GM19025 (cell line): Measurements from ENCODE around the gene ZNF764.
"Not testable (repeated sequence)": the region's sequence is repeated elsewhere in the genome, so short reads cannot be mapped to it uniquely, and the experiment has no call there.

Experiments
- ATAC-seq: cut with Tn5 transposase; IDR thresholded peaks from one replicate; pipeline ENCODE4 v1.9.1; 2021; ENCODE audit warnings: mild to moderate bottlenecking, low read depth, moderate library complexity; ENCODE audit not compliant: unreplicated experiment

The ZNF764 gene

GRCh38 chr16:30528799-30529457 is 29.2 kb downstream of the ZNF764 start:
- no peak for ATAC-seq

DNA sequence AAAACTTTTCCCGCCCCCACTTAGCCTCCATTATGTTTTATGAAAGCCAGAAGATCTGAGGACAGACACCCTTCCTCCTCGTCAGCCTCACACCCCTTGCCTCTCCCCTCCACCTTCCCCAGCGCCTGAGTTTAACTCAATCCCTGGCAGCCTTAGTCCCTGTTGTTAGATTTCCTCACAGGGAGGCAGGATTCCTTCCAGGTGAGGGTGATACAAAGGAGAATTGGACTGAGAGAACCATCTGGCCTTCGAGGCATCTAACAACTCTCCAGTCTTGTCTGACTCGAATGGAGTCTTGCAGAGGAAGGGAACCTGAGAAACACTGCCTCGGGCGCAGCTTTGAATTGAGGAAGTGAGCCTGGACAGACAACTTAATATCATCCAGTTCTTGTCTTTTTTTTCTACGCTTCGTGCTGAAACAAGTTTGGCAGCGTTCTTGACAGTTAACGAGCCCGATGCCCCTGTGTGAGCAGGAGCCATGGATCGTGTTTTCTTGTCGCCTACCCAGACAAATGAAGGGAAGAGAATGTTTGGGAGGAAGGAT is 30.5 kb downstream of the ZNF764 start:
- no peak for ATAC-seq

DNA sequence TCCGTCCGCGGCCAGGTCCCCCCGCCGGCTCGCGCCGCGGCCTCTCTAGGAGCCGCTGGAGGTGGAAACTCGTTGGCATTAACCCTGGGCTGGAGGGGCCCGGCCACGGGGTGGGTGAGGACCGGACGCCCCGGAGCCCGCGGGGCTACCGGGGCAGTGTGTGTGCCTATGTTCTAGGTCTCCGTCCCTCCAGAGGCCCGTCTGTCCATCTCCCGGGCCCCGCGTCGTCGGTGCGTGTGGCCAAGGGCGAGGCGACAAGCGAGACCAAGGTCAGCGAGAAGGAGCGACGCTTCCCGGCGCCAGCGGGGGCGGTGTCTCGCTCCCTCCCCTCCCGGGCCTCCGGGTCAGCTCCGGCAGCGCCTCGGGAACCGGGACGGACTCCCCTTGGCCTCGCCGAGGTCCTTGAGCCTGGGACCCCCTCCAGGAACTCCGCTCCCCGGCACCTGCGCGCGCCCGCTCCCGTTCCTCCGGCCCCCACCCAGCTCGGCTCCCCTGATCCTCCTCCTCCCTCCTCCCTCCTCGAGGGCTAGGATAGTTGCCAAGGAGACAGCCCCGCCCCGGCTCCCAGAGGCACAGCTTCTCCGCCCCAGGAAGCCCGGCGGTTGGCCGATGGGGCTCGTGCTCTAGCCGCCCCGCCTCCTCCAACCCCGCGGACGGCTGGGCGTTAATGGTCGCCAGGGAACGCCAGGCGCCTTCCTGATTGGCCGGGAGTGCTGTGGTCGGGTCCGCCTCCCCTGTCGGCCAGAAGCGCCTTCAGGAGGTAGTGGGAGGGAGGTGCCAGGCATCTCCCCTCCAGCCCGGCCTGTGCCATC is 31.1 kb downstream of the ZNF764 start:
- ATAC-seq = peak; percentile 81

- ATAC-seq = peak; percentile 22
Measured at GRCh38 chr16:30526137-30526822, 31.9 kb downstream of the ZNF764 start, which contains the start of gene ZNF768. ZNF768 (minus strand) TSS chr16:30526566; CDS start chr16:30526413, 153 bp downstream.

- no peak for ATAC-seq
Measured at GRCh38 chr16:30525844-30526136, 32.4 kb downstream of the ZNF764 start.

DNA sequence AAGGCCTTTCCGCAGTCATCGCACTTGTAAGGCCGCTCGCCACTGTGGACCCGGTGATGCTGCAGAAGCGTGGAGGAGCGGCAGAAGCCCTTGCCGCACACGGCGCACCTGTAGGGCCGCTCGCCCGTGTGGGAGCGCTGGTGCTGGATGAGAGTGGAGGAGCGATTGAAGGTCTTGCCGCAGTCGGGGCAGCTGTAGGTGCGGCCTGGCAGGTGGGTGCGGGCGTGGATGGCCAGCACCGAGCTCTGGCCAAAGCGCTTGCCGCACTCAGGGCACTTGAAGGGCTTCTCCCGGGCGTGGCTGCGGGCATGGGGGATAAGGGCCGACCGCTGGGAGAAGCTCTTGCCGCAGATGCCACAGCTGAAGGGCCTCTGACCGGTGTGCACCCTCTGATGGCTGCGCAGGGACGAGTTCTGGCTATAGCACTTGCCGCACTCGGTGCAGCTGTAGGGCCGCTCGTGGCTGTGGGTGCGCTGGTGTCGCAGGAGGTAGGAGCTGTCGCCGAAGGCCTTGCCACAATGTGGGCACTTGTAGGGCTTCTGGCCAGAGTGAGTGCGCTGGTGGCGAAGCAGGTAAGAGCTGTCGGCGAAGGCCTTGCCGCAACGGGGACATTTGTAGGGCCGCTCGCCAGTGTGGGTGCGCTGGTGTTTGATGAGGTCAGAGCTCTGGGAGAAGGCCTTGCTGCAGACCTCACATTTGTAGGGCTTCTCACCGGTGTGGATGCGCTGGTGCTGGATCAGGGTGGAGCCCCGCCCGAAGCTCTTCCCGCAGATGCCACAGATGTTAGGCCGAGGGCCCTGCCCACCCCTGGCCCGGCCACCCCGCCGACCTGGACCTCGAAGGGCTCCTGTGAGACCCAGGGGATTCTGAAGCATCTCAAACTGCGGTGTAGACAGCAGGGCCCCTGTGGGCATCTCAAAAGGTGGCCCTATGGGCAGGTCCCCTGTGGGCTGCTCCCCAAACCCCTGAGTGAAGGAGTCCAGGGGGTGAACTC is 33.3 kb downstream of the ZNF764 start:
- ATAC-seq = no peak

GRCh38 chr16:30523768-30524574 is 34.2 kb downstream of the ZNF764 start:
- ATAC-seq = no peak

GRCh38 chr16:30522702-30523463 is 35.3 kb downstream of the ZNF764 start:
- ATAC-seq = not testable (repeated sequence)

DNA sequence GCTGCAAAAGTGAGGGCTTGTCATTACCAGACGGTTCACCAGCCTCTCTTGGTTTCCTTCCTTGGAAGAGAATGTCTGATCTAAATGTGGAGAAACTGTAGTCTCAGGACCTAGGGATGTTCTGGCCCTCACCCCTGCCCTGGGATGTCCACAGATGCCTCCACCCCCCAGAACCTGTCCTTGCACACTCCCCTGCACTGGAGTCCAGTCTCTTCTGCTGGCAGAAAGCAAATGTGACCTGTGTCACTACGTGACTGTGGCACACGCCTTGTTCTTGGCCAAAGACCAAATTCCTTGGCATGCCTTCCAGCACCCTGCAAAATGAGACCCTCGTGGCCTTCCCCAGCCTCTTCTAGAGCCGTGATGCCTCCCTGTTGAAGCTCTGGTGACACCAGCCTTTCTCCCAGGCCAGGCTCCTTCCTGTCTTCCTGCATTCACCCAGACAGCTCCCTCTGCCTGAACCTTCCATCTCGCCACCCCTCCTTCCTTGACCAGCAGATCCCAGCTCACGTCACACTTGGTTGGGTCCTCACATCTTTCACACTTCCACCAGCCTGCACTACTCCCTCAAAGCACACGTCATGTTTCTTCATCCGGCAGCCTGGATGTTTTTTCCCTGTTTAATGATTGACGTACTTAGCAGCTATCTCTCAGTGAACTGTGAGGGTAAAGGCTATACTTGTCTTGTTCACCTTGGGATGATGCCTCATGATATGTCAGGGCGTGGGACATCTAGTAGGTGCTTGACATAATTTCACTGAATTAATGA is 36.1 kb downstream of the ZNF764 start:
- ATAC-seq = no peak

GRCh38 chr16:30521476-30521872 is 36.7 kb downstream of the ZNF764 start:
- no peak for ATAC-seq

- ATAC-seq = no peak
Measured at GRCh38 chr16:30519120-30520049, 38.8 kb downstream of the ZNF764 start.

DNA sequence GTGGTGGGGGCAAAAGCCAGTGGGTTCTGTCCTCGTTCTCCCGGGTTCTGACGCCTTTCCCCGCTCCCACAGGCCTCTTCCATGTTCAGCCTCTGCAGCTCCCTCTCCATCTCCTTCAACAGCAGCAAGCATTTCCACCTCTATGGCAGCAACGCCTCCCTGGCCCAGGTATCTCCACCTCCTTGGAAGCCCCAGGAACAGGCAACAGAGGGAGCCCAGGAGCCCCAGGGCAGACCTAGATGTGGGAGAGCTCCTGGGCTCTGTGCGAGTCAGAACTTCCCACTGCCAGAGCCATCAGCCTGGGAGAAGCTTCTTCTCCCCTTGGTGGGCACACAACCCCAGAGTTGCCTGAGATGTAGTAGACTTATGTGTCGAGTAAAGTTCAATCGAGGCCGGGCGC is 39.6 kb downstream of the ZNF764 start:
- no peak for ATAC-seq

- no peak for ATAC-seq
Measured at GRCh38 chr16:30515275-30515674, 42.9 kb downstream of the ZNF764 start.

DNA sequence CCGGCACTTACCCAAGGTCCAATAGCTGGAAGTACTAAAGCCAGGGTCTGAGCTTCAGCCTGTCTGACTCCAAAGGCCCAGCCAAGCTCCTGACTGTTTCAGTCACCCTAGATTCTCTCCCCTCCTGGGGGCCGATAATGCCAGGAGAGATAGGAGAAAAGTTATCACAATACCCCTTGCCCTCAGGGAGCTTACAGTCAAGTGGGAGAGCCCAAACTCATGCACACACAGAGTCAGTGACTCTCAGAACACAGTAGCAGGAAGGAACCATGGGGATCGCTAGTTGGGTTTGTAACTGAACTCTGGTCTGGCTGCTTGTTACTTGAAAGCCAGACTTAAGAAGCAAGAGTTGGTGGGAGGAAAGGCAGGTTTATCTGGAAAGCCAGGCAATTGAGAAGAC is 46.7 kb downstream of the ZNF764 start:
- ATAC-seq = no peak

DNA sequence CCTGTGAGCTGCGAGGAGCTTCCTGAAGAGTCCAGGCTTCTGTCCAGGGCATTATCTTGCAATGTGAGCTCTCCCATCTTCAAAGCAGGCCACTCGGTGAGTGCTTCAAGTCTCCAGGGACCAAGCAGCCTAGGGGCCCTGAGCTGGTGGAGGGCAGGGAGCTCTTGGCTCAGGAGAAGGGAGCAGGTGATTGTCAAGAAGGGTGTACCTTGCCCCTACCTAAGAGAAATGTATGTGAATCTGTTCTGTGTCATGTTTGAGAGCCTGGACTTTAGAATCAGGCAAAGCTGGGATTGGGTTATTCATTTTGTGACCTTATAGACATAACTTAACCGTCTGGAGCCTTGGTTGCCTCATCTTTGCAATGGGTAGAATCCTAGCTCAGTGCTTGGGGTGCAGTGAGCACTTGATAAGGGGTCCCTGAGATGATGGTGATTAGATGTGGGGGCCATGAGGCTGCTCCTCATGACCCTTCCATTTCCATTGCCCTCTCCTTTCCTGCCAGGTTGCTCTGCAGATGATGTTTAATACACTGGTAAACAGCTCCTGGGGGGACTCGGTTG is 47.7 kb downstream of the ZNF764 start:
- no peak for ATAC-seq

DNA sequence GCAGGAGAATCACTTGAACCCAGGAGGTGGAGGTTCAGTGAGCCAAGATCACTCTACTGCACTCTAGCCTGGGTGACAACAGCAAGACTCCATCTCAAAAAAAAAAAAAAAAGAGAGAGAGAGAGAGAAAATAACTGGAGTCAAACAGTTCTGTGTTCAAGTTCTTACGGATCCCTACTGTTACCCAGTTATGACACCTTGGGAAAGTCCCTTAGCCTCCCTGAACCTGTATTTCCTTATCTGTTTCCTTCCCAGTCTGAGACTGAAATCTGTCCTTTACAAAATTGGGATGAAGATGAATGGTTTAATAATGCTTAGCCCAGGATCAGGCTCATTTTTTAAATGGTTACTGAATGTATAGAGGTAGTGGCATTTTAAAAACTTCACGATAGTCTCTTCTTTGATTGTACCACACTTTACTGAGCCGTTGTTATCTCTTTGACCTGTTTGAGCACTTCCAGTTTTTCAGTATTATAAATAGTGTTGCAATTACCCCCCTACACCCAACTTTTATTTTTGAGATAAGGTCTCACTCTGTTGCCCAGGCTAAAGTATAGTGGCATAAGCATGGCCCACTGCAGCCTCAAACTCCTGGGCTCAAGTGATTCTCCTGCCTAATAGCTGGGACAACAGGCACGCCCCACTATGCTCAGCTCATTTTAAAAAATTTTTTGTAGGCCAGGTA is 49.0 kb downstream of the ZNF764 start:
- no peak for ATAC-seq
